DMS153 treated with DMSO at 0.1 percent for 48 hours (cell line): ENCODE results near the gene TOMM7.
A peak's percentile ranks its signal among the peaks of the same experiment; 100 is the strongest.

Experiments used
- DNase-seq: peaks from one replicate; lab custom pipeline; 2025; ENCODE audit not compliant: unreplicated experiment; lab: John Stamatoyannopoulos, UW

The TOMM7 gene

DNA sequence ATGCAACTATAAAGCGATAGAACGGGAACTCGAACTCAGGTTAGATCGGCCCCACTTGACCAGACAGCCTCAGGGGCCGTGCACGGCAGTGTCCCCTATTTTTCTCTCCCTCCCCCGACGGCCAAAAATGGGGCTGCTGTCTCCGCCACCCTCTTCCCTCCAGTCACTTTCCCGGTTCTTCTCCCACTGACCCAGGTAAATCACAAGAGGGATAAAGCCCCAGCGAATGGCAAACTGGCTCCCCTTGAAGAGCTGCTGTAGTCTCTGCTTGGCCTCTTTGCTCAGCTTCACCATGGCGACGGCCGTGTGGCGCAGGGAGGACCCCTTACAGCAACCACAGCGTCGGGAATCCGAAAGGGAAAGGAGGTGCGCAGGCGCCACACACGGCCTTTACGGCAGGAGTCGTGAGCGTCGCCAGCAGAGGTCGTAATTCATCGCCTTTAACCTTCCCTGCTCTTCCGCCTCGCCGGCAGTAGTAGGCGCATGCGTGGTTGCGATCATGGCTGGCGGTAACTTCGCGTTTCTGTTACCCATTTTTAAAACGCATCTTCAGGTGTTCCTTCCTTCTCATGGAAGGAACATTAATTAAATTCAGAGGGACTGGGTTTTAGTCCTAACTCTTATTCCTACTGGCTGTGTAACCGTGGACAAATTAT lies at the start of gene TOMM7:
TOMM7 (minus strand) TSS at position 364 of the 656 bp plus-strand sequence; CDS start at position 294, 70 bp downstream.
- peak; percentile 99 for DNase-seq

DNA sequence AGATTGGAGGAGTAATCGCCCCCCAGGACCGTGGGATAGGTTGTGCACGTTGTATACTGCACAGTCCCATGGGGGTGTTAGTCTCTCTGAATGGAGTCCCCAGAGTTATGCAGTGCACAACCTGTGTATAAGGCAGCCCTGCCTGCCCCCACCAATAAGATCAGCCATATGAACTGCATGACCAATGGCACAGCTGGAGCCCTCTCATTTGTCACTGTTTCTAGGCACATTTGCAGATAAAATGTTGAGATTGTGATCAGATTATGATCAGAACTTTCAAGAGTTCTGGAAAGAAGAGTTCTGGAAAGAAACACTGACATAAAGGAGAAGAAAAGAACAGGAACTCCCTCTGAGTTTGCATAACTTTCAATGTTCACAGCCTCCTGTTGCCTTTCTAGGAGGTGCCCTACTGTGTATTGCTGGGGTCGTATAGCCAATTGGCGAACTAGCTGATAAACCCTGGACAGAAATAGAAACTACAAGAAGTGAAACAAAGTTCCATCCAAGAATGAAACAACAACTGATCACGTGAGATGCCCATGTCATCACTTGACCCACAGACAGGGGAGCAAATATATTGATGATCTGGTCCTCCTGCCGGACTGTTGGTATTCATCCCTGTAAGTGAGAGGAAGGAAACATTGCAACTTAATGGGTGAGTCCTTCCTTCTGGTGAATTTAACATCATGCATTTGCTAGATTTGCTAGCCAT lies 49.6 kb upstream of the TOMM7 start:
- DNase-seq: no peak

DNA sequence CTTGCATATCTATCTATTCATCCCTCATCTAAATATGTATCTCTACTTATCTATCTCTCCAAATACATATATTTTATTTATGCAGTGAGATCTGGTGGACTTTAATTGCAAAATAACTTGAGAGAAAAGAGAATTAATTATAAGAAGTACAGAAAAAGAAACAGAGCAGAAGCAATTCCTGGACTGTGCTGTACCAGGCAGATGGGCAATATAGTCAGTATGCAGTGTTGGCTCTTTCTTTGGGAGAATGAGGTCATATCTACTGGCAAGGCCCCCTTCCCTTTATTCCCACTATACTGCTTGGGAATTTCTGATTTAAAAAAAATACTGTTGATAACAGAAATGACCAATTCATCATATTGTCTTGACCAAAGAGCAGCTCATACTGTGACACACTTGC lies 49.0 kb upstream of the TOMM7 start:
- no peak for DNase-seq

DNA sequence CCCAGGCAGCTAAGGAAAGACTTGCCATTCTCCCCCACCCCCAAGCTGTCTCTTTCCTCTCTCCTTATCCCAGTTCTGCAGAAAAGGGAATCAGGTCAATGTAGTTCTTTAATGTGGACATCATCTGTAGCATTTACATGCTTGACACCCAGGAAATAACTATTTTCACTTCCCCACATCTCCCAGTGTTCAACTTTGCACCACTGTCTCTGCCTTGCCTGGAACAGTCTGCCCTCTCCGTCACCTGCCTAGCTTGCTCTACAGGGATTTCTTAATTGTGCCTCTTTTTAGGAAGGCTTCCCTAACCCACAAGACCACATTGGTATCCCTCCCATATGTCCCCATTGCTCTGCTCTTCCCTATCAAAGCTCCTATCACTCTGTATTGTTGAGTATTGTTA lies 45.9 kb upstream of the TOMM7 start:
- DNase-seq: no peak

DNA sequence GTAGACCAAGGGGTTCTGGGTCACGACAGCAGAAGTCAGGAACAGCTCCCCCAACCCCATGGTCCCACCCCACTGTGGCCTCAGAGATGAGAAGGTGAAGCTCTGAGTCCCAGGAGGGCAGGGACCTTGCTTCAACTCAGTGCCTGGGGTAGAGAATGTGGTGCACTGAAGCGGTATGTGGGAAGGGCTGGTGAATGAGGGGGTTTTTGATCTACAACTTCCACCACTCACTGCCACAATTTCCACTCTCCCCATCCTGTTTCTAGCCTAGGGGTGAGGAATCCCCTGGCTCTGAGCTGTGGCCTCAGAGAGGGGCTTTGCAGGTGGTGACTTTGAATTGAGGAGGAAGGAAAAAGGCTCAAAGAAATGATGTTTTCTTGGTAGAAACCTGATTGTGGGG lies 44.9 kb upstream of the TOMM7 start:
- DNase-seq: no peak

DNA sequence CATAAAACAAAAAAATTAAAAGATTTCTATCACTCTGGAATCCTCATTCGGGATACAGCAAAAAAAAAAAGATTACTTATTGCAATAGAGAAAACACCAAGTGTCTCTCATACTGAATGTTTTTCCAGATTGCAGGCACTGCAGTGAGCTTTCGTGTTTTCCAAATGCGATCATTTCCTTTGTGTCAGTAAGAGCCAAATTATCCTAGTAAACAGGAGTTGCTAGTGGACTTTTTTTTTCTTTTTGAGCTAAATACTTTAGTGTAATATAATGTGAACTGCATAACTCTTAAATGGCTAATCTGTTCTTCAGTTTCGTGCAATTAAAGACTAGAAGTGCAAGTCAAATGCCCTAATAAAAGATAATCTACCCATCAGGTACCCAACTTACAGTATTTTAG lies 44.4 kb upstream of the TOMM7 start:
- no peak for DNase-seq

DNA sequence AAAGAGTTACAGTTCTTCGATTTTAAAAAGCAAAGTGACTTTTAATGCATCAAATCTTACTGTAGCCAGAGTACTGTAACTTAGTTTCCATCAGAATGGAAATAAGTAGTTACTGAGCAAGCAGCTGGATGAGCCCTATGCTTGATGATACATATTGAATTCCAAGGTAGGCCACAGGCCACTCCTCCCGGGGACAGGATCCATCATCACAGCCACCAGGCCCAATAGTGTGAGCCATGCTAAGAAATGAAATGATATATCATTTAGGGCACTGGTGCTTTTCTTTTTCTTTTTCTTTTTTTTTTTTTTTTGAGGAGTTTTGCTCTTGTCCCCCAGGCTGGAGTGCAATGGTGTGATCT lies 42.9 kb upstream of the TOMM7 start:
- DNase-seq: no peak

DNA sequence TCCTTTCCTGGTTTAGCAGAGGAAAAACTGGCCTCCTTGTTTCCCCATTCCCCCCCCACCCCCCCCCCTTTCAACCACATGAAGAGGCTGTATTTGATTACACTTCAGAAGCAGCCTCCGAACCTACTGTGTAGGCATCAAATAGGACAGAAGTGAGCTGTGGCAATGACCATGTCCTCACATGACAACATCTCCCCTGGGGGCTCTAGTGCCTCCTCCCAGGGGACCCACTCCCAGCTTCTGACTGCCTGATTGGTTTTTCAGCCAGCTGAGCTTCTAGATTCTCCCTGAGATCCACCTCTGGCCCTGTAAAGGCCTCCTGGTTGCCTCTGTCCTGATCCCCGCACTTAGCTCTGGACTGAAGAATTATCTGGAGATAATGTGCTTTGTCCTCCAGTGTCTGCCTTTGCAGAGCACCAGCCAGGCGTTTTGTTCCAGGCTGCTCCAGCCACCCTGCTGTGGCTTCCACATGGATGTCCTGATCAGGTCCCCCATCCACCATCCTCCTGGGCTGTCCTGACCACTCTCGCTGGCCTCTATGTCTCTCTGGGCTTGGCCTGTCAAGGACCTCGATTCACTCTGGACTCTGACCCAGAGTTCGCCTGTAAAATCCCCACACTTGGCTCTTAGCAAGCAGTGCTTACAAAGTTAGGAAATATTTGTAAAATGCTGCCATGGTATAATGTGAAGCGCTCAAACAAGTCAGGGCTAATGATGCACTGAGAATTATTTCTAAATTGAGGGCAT lies 42.4 kb upstream of the TOMM7 start:
- no peak for DNase-seq

DNA sequence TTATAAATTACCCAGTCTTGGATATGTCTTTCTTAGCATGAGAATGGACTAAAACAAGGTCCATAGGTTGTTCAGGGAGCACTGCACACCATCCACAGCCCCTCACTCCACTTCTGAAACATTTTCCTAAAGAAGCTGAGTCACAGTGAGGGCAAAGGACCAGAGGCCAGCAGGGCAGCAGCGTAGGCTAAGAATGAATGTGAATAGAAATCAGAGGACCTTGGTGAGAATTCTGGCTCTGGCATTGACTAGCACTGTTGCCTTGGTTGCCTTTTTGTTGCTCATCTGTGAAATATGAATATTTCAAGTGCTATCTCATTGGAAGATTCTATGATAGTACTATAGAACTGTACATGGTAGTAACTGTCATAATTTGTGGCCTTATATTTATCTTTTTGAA lies 41.7 kb upstream of the TOMM7 start:
- no peak for DNase-seq

DNA sequence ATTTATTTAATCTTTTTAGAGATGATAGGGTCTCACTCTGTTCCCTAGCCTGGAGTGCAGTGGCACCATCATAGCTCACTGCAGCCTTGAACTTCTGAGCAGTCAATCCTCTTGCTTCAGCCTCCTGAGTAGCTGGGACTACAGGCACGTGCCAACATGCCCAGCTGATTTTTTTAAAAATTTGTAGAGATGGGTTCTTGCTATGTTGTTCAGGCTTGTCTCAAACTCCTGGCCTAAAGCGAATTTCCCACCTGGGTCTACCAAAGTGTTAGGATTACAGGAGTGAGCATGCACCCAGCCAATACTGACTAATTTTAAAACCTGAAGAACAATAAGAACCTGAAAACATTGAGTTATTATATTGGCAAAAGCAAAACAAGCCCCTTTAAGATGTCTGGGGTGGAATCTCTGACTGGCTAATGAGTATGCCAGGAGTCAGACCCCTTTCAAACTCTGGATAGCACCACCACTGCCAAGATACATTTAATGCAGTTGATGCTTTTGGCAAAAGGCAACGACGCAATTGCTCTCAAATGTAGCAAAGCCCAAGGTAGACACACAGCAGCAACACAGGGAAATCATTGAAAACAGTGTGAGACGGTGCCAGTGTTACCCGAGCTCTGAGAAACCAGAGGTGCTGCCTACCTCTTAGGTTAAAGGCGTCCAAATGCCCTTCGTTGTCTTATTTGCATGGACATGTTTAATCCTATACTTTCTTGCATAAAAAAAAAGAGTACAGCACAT lies 40.7 kb upstream of the TOMM7 start:
- DNase-seq: no peak

DNA sequence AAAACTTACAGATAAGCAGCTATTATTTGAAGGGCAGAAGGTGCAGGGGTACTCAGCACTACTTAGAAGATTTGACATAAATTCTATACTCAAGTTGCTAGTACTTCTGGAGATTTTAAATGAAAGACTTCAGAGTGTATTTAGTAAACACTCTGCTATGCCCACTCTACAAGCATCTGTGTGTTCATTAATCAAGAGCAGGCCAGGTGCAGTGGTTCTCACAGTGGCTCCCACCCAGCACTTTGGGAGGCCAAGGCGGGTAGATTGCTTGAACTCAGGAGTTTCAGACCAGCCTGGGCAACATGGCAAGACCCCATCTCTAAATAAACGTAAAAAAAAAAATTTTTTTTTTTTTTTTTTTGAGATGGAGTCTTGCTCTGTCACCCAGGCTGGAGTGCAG lies 38.9 kb upstream of the TOMM7 start:
- no peak for DNase-seq

DNA sequence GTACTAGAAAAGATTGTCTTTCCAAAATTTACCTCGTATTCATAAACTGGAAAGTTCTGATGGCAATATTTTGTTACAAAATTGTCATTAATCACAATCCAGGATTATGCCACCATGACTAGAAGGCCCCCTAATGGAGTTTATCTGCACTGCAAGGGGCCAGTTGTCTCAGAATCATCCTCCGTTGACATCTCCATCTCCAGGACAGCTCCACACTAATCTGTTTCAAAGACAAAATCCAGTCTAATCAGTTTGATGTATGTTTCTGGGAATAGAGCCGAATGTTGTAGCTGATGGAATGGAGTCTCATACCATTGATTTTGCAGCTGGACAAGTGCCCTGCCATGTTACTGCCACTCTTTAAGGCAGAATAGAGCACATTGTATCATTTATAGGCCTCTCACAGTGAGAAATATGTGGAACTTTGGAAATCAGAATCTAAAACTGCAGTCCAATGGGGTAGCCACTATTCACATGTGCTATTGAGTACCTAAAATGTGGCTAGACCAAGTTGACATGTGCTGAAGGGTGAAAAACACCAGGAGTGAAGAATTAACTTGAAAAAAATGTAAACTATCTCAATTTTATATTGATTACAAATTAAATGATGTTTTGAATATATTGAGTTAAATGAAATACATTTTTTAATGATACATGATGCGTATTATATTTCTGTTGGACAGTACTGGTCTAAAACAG lies 38.3 kb upstream of the TOMM7 start:
- DNase-seq: no peak

DNA sequence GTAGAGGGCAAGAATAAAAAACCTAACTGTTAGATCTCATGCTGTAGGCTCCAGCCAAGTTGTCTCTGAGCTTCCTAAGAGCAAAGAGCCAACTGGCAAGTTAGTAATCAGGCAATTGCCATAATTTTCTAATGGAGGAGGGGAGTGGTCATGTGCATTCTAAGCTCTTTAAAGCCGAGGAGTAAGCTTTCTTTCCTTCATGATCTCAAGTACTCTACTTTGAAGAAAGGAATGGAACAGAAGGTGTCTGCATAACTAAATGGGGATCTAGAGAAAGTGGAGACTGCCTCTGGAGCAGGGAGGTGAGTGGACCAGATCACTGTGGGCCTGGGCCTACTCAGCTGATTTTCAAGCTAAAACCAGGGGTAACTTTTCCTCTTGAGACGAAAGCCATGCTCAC lies 37.7 kb upstream of the TOMM7 start:
- no peak for DNase-seq

DNA sequence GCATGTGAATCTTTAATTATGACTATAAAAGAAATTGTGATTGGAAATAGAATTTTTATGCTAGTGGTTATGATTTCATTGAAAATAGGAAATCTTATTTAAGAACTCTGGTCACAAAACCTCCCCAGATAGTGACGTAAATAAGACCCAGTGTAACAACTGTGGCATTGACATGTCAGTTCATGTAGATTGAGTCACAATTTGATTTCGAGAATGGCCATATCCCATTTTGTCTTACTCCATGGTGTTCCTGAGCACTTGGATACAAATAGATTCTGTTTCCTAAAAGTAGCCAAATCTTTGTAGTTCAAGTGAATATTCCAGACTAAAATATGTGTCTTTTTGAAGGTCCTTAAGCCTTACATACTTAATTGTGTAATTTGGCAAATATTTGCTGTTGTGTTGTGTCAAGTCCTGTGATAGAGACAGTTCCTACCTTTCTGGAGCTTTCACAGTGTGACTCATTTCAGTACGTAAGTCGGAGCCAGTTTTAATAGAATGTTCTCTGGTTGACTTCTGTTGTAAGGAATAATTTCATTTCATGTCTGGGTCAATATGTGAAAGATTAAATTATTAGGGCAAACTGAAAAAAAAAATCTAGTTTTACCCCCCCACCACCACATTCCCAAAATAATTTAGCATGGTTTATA lies 37.1 kb upstream of the TOMM7 start:
- no peak for DNase-seq

DNA sequence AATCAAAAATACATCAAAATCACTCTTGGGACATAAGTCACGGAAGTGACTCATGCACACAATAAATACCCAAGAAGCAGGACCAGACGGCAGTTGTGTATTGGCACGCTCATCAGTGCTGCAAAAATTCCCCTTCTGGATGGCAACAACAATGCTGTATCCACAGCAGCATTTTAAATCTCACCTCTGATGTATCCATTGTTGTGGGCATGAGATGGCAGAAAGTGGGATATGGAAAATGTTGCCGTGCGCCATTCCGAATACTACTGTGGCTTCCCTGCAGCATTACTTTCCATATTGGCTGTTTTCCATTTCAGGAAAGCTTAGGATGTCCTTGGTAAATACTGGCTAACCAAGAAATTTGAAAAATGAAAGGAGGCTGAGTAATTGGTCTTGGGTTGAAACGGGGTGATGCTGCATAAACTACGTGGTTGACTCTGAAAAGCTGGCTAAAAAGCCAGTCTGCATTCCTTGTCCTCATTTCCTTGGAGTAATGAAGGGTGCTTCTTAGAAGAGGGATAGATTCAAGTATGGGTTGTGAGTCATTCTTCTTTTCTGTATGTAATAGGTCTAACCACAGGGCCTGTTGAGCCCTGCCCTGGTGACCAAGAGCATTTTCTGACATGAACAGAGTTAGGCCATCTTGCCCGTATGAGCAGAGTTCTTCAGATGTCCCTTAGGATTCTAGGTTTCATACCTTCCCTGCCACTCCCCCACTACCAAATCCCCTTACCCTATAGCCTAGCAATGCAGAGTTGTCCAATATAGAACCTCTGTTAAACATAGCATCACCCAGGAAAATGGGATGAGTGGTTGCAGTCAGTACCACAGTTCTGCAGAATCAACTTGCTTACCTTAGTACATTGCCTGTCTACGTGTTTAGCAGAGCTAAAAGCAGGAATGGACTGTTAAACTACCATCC lies 36.3 kb upstream of the TOMM7 start:
- DNase-seq: no peak

DNA sequence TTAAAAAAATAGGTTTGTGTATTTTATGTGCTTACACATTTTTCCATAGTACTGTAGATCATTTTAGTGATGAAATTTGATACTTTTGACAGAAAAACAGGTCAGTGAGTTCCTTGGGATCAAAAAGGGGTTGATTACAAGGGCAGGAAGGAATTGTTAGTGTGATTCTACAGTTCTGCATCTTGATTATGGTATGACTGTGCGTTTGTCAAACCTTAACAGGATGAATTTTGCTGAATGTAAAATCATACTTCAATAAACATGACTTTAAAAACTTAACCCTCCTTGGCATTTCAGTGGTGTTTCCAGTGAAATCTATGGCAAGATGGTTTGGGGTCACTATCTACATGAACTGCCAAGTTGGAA lies 35.6 kb upstream of the TOMM7 start:
- no peak for DNase-seq

DNA sequence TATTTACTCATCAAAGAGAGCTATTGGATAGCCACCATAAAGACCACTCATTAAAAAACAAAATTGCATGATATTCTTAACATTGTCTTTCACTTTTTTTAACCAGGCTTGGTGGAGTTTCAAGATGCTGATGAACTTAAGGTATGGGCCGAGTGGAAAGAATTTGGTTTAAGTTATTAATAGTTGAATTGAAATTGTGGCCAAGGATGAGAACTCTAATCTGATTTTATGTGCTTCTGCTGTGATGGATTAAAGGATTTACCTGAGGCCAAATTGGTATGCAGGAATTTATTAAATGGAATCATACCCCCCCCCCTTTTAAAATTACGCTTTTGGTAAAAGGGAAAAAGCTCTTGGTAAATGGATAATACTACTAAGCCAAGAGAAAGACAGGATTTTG lies 33.8 kb upstream of the TOMM7 start:
- DNase-seq: no peak

DNA sequence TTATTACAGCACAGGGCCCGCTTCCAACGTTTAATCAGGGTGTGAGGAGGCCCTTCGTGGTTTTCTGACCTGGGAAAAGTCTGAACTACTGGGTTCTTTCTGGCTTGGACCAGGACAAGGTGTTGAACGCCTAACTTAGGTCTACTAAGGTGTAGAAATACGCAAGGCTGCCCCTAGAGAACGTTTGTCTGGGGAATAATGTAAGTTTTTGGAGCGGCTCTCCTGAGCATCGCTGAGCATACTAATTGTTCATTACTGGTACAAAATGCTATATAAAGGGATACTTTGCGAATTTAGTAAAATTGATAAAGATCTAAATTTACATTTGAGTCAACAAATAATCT lies 32.4 kb upstream of the TOMM7 start:
- DNase-seq: no peak

DNA sequence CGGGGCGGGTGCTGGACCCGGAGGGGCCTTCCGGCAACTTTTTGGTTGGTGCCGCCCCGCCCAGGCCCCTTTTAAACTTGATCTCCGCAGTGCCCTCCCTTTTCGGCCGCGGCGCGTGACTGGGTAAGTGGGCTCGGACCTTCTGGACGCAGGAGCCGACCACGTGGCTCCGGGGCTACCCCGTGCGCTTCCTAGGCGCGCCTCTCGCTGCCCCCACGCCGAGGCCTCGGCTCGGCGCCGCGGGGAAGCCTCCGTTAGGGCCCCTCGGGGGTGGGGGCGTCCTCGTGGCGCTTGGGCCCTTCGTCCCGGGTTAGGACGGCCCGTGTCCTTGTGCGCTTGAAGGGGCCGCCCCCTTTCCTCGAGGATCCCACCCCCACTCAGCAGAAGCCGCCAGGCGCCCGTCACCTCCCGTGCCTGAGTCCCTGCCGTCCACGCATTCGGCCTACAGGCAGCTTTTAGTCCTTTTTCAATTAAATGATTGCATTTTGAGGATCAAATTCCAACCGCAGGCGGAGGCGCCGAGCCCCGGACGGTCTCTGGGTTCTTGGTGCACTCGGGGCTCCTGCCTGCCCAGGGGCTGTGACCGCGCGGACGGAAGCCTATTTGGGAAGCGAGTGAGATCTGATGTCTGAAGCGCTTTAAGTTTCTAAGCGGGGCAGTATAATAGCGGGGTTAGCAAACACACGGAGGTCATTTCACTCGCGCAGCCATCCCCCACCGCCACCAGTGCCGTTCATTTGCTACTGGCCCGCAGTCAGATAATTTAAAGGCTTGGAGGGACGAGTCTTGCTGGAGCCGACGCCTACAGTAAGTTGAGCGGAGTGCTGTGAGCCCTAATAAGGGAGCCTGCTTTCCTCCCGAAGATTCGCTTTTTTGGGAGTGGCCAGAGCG lies 31.8 kb upstream of the TOMM7 start:
- DNase-seq: peak; percentile 72
